Upper lobe of right lung (tissue), 1 donor: ENCODE data around the gene SOWAHA. TPM values are rescaled to one million over a fixed set of nuclear protein-coding genes. Genes with fewer than 3 reads are reported as not detected.

Experiments
- ATAC-seq: fragments of 200-7000 bp; cut with Tn5 transposase; one replicate; pipeline ENCODE4 v1.9.1; 2020; ENCODE audit warnings: mild to moderate bottlenecking, moderate library complexity
- DNase-seq: peaks from one replicate; pipeline ENCODE4 v3.0.0-alpha.2; 2020
- H3K27ac ChIP-seq: fragments of 200-600 bp; one replicate; pipeline ENCODE4 v1.8.0; 2022
- H3K27me3 ChIP-seq: fragments of 200-600 bp; one replicate; pipeline ENCODE4 v1.8.0; 2022; ENCODE audit warnings: mild to moderate bottlenecking
- H3K36me3 ChIP-seq: fragments of 200-600 bp; one replicate; pipeline ENCODE4 v1.8.0; 2022
- H3K4me1 ChIP-seq: fragments of 200-600 bp; one replicate; pipeline ENCODE4 v1.8.0; 2022
- H3K4me3 ChIP-seq: fragments of 200-600 bp; one replicate; pipeline ENCODE4 v1.8.0; 2022; ENCODE audit warnings: mild to moderate bottlenecking
- H3K9me3 ChIP-seq: fragments of 200-600 bp; one replicate; pipeline ENCODE4 v1.8.0; 2022
- intact Hi-C: fragments of 100-400 bp; cut with DNase I; formaldehyde crosslinking; loops from one replicate; pipeline ENCODE4 v1.11.0; 2022
- total RNA-seq: library from RNA; stranded (reverse); fragmentation: NEBNext Ultra II Directional; extraction: Animal tissue kit (Norgen Biotek cat#: 25700); gene quantifications from one replicate; pipeline ENCODE4 v1.2.1, GENCODE V29; 2021
- TF ChIP-seq, protein P1 (sequence below): fragments of 200-600 bp; IDR thresholded peaks from one replicate; pipeline ENCODE4 v1.8.0; 2022; ENCODE audit warnings: antibody characterized with exemption
- donor health status: DM: no; HTN: yes; CAD: no; lungs with severe emphysema.

SOWAHA gene
- total RNA-seq, 1 donor from 2014 or later, result not detected

DNA sequence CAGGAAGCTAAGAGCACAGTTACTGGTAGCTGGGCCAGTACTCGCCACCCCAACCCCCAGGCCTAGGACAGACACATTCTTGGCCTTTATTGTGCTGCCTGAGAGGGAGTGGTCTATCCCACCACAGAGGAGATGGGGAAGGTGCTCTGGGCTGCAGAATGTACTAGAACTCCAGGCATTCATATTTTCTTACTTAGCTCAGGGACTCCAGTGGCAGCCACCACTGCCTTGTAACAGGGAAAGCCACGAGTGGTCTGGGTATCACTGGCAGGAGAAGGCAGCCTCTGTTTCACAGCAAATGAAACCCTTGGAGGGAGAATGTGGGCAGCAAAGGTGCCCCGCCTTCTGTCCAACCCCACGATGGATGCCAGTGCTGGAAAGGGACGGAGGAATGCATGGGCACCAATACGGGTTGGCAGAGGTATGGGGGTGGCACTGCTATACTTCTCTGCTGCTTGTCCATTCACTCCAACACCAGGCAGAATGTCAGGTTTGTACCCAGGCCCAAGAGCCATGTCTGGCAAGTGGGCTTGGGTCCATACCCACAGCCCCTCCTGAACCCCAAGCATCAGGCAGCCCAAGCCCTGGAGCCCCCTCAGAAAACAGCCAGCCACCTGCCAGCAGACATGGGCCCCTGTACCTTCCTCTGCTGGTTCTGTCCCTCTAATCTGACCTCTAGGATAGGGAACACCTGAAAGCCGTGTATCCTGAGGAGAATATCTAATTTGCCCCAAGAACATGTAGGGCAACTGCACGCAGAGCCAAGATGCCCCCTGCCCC, 40.6 kb upstream of the SOWAHA start:
- Histone ChIP-seq H3K27ac (peak overlapping the region; percentile 51), H3K4me1 (peaks cover 47% of the 10 kb centered on the region), H3K4me3 (no peak overlapping the region), H3K9me3 (no peaks in the 10 kb centered on the region), H3K27me3 (no peaks in the 10 kb centered on the region), H3K36me3 (no peaks in the 10 kb centered on the region)
- DNase-seq (no peak), ATAC-seq (no peak)
- TF ChIP-seq, protein P1, sequence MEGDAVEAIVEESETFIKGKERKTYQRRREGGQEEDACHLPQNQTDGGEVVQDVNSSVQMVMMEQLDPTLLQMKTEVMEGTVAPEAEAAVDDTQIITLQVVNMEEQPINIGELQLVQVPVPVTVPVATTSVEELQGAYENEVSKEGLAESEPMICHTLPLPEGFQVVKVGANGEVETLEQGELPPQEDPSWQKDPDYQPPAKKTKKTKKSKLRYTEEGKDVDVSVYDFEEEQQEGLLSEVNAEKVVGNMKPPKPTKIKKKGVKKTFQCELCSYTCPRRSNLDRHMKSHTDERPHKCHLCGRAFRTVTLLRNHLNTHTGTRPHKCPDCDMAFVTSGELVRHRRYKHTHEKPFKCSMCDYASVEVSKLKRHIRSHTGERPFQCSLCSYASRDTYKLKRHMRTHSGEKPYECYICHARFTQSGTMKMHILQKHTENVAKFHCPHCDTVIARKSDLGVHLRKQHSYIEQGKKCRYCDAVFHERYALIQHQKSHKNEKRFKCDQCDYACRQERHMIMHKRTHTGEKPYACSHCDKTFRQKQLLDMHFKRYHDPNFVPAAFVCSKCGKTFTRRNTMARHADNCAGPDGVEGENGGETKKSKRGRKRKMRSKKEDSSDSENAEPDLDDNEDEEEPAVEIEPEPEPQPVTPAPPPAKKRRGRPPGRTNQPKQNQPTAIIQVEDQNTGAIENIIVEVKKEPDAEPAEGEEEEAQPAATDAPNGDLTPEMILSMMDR, result no peak
- intact Hi-C loops, result no loop called here

DNA sequence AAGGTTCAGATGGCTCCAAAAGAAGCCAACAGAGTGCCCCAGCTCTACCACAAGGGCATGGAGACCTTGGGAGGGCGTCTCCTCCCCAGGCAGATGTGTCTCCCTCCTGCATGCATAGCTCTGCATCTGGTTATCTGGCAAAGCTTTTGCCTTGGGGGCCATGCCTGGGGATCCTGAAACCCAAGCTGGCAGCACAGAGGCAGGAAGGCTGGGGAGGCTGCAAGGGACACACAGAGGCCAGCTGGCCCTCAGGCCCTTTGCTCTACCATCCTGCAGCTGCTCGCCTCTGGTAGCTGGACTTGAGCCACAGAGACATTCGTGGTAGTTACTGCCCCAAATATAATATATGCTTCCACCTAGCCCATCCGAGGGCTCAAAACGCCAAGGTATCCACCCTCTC, 40.0 kb upstream of the SOWAHA start:
- H3K4me3 ChIP-seq, result no peak overlapping the region
- H3K27ac ChIP-seq, result peak overlapping the region; percentile 51
- peaks cover 49% of the 10 kb centered on the region for H3K4me1 ChIP-seq
- H3K9me3 ChIP-seq, result no peaks in the 10 kb centered on the region
- TF ChIP-seq, protein P1, result no peak
- H3K36me3 ChIP-seq, result no peaks in the 10 kb centered on the region
- no peak for DNase-seq
- no peak for ATAC-seq
- intact Hi-C loops, result no loop called here
- no peaks in the 10 kb centered on the region for H3K27me3 ChIP-seq

DNA sequence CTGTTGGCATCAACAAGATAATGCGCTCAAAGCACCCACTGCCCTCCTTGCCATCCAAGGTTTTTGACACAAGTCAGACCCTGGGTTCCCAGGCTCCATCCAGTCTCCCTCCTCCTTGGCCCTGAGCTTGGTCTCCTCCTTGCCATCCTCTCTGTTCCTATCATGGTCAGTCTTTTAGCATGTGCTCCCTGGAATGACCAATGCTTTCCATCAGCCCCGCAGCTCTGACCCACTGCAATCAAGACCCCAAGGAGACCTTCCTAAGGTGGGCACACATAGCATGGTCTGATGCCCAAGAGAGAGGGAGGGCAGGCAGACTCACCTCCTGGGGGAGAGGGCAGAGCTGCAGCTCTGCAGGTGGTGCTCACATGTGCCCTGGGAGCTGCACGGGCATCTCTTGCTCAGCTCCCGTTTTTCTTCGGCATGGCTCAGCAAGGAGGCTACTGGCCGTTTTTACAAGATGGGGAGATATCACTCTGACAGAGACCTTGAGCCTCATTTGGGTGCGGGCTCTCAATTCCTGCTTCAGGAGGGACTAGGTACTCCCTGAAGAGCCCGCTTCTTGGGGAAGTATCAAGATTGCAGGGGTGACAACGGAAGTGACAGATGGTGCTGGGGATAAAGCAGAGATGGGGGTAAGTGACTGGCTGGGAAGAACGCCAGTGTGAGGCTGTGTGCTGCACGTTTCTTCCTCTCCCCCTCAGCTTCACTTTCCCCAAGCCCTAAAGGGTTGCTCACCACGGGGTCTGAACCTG, 39.3 kb upstream of the SOWAHA start:
- TF ChIP-seq, protein P1, result no peak
- peaks cover 48% of the 10 kb centered on the region for H3K4me1 ChIP-seq

DNA sequence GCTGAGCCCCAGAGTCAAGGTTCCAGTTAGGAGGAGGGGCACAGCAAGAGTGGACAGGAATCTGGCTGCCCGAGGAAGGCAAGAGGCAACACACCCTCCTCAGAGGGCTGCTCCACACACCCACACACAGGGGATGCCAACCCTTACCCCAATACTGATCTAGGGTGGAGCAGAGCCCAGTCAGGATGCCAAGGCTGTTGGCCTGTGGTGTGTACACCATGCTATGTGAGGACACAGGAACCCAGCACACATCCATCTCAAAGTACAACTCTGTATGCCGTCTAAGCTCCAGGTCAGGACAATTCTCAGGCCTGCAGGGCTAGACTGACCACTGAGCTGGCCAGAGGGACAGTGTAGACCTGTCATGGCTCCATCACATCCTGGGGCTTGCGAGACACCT, 38.7 kb upstream of the SOWAHA start:
- H3K4me1 ChIP-seq, result peaks cover 46% of the 10 kb centered on the region
- DNase-seq, result no peak

More for the DNA sequence above, 39.3 kb upstream of the SOWAHA start:
- no peaks in the 10 kb centered on the region for H3K27me3 ChIP-seq
- no peaks in the 10 kb centered on the region for H3K36me3 ChIP-seq
- intact Hi-C loops, result no loop called here
- no peaks in the 10 kb centered on the region for H3K9me3 ChIP-seq
- no peak overlapping the region for H3K27ac ChIP-seq
- no peak for DNase-seq
- H3K4me3 ChIP-seq, result no peak overlapping the region
- no peak for ATAC-seq

DNA sequence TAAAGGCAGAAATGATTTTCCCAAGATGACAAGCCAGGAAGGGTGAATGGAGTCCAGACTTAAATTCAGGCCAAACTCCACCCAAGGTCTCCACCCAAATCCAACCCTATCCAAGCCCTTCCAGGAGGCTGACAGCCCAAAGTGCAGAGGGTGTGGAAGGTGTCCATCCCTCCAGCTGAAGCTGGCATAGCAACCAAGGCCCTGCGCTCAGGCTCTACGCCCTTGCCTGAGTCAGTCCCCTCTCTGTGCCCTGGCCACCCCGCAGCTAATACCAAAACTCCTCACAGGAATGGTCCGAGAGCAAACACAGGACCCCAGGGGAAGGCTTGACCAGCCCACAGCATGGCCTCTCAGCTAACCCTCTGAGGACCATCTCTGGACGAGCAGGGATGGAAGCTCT, 38.2 kb upstream of the SOWAHA start:
- no peaks in the 10 kb centered on the region for H3K36me3 ChIP-seq
- no peak for DNase-seq
- intact Hi-C loops, result no loop called here
- peaks cover under 1% of the 10 kb centered on the region for H3K27me3 ChIP-seq
- TF ChIP-seq, protein P1, result no peak
- H3K9me3 ChIP-seq, result no peaks in the 10 kb centered on the region
- no peak for ATAC-seq
- H3K4me1 ChIP-seq, result peaks cover 45% of the 10 kb centered on the region
- no peak overlapping the region for H3K27ac ChIP-seq
- no peak overlapping the region for H3K4me3 ChIP-seq

More for the DNA sequence above, 38.7 kb upstream of the SOWAHA start:
- Histone ChIP-seq H3K9me3 (no peaks in the 10 kb centered on the region), H3K36me3 (no peaks in the 10 kb centered on the region), H3K27me3 (no peaks in the 10 kb centered on the region), H3K27ac (no peak overlapping the region), H3K4me3 (no peak overlapping the region)
- intact Hi-C loops, result no loop called here
- TF ChIP-seq, protein P1, result no peak
- ATAC-seq, result no peak
